ENCODE measurements around the gene KIAA0753. TPM values are rescaled to one million over a fixed set of nuclear protein-coding genes. Genes with fewer than 3 reads are reported as not detected.

KIAA0753 gene
- total and polyA plus RNA-seq, 2 of the 4 experiments (the other 2 are of a cell fraction), result 10.2 to 17.6 TPM

DNA sequence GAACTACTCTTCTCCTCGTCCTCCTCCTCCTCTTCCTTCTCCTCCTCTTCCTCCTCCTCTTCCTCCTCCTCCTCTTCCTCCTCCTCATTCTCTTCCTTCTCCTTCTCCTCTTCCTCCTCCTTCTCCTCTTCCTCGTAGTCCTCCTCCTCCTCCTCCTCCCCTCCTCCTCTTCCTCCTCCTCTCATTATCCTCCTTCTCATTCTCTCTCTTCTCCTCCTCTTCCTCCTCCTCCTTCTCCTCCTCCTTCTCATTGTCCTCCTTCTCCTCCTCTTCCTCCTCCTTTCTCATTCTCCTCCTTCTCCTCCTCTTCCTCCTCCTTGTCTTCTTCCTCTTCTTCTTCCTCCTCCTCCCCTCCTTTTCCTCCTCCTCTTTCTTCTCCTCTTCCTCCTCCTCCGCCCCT lies 80.0 kb downstream of the KIAA0753 start:
- intact Hi-C loops (cut with micrococcal nuclease), result no loop called here
- Histone ChIP-seq H4K20me1 (ENCODE audit: insufficient read depth, low read length) (no peaks in the 10 kb centered on the region), H2BK120ac (ENCODE audit: low read depth, low read length) (no peak overlapping the region), H3K36me3 (ENCODE audit: control insufficient read depth, insufficient read depth, low read length) (no peaks in the 10 kb centered on the region), H3K27ac (ENCODE audit: insufficient read depth, low read length) (no peak overlapping the region), H3K56ac (ENCODE audit: extremely low read depth, insufficient read depth, low read length) (no peak overlapping the region), H3K18ac (ENCODE audit: low read depth, low read length) (no peak overlapping the region), H3K27me3 (ENCODE audit: control insufficient read depth, insufficient read depth, low read length) (peaks cover 14% of the 10 kb centered on the region; the same call in 1 of the 2 replicates), H4K5ac (ENCODE audit: low read depth, low read length) (no peak overlapping the region), H2AK9ac (replicated peaks; ENCODE audit: low read depth, low read length, poor library complexity) (no peak overlapping the region), H3K9me3 (ENCODE audit: control insufficient read depth, insufficient read depth, low read length) (no peaks in the 10 kb centered on the region), H2BK5ac (ENCODE audit: low read depth, low read length, poor library complexity, severe bottlenecking) (no peak overlapping the region), H3K4me3 (ENCODE audit: insufficient read depth, low read depth, low read length) (no peak overlapping the region), H2AFZ (replicated peaks; ENCODE audit: low read length, poor library complexity) (no peak overlapping the region), H4K91ac (ENCODE audit: insufficient read depth, low read depth, low read length) (no peak overlapping the region), H2BK15ac (ENCODE audit: low read depth, low read length) (no peak overlapping the region), H2AK5ac (ENCODE audit: low read depth, low read length) (no peak overlapping the region), H4K8ac (ENCODE audit: low read depth in 2 of 2, low read length in 2 of 2) (no peak overlapping the region), H3K4me1 (ENCODE audit: control insufficient read depth, insufficient read depth, low read length) (peaks cover 1% of the 10 kb centered on the region; the same call in 1 of the 2 replicates), H3K23ac (ENCODE audit: low read depth, low read length) (no peak overlapping the region), H3K14ac (replicated peaks; ENCODE audit: low read depth, low read length) (no peak overlapping the region), H3K4me2 (ENCODE audit: low read depth, low read length) (no peak overlapping the region), H3K9me1 (ENCODE audit: insufficient read depth, low read length) (no peaks in the 10 kb centered on the region), H2BK20ac (ENCODE audit: low read depth, low read length) (no peak overlapping the region), H3K4ac (ENCODE audit: low read depth, low read length) (no peak overlapping the region), H3K9ac (ENCODE audit: low read depth, low read length) (no peak overlapping the region), H3K79me1 (ENCODE audit: low read depth in 1 of 2, low read length in 2 of 2) (no peaks in the 10 kb centered on the region)
- dilution Hi-C loops (cut with HindIII; ENCODE audit: low sequenced_read_pairs, unreplicated experiment), result no loop called here
- TF ChIP-seq MAZ (IDR thresholded peaks at IDR 0.05; ENCODE audit: borderline replicate concordance, low read depth, low read length) (no peak), FOS (IDR thresholded peaks at IDR 0.05; ENCODE audit: low read depth, low read length) (no peak), CHD1 (IDR thresholded peaks at IDR 0.05; ENCODE audit: low read depth, low read length) (no peak), NFE2L2 (IDR thresholded peaks at IDR 0.05; ENCODE audit: low read depth, low read length) (no peak)
- TF ChIP-seq, protein P1, sequence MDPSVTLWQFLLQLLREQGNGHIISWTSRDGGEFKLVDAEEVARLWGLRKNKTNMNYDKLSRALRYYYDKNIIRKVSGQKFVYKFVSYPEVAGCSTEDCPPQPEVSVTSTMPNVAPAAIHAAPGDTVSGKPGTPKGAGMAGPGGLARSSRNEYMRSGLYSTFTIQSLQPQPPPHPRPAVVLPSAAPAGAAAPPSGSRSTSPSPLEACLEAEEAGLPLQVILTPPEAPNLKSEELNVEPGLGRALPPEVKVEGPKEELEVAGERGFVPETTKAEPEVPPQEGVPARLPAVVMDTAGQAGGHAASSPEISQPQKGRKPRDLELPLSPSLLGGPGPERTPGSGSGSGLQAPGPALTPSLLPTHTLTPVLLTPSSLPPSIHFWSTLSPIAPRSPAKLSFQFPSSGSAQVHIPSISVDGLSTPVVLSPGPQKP (IDR thresholded peaks at IDR 0.05; ENCODE audit: borderline replicate concordance, low read depth, low read length), result no peak
- TF ChIP-seq, protein P2, sequence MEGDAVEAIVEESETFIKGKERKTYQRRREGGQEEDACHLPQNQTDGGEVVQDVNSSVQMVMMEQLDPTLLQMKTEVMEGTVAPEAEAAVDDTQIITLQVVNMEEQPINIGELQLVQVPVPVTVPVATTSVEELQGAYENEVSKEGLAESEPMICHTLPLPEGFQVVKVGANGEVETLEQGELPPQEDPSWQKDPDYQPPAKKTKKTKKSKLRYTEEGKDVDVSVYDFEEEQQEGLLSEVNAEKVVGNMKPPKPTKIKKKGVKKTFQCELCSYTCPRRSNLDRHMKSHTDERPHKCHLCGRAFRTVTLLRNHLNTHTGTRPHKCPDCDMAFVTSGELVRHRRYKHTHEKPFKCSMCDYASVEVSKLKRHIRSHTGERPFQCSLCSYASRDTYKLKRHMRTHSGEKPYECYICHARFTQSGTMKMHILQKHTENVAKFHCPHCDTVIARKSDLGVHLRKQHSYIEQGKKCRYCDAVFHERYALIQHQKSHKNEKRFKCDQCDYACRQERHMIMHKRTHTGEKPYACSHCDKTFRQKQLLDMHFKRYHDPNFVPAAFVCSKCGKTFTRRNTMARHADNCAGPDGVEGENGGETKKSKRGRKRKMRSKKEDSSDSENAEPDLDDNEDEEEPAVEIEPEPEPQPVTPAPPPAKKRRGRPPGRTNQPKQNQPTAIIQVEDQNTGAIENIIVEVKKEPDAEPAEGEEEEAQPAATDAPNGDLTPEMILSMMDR (conservative IDR thresholded peaks at IDR 0.05; ENCODE audit: low read depth, low read length), result no peak
- ChIA-PET CTCF (no interaction called here), POLR2A (ENCODE audit: unreplicated experiment) (no interaction called here)
- BruUV-seq (replicated peaks), result no TSS peak
- DNase-seq, result no peak
- ATAC-seq (ENCODE audit: low read depth), result no peak
- WGBS, 2 experiments (ENCODE audit: extremely low coverage in 2 of 2, insufficient read length in 1 of 2), result 68% methylated on average over 3 of the region's 3 CpGs; no CpG with 5 or more reads in 1 of the 2 experiments
- in situ Hi-C loops (cut with MboI; ENCODE audit: low sequenced_read_pairs), result no loop called here
